HepG2 (cell line): ENCODE results near the gene DPY19L1. TPM values are rescaled to one million over a fixed set of nuclear protein-coding genes. Genes with fewer than 3 reads are reported as not detected.

Experiments used
- CCDC6 ChIP-seq: sonication (generic); formaldehyde crosslinking; IDR thresholded peaks from 2 replicates; pipeline ENCODE4 v1.8.1; 2022; ENCODE audit warnings: mild to moderate bottlenecking, missing genetic modification reagents, moderate library complexity
- CREB3 ChIP-seq: sonication (generic); formaldehyde crosslinking; IDR thresholded peaks from 2 replicates; pipeline ENCODE4 v1.5.0; 2020; ENCODE audit warnings: missing genetic modification reagents
- HCFC1 ChIP-seq: fragments of 150-350 bp; IDR thresholded peaks from 2 replicates; pipeline ENCODE4 v1.6.1; 2014; ENCODE audit warnings: low read depth, low read length
- ISL2 ChIP-seq: sonication (generic); formaldehyde crosslinking; IDR thresholded peaks from 2 replicates; pipeline ENCODE4 v1.5.0; 2020; ENCODE audit warnings: missing genetic modification reagents
- ISX ChIP-seq: sonication (generic); formaldehyde crosslinking; conservative IDR thresholded peaks from 2 replicates; pipeline ENCODE4 v1.5.0; 2020; ENCODE audit warnings: missing genetic modification reagents
- KLF11 ChIP-seq: IDR thresholded peaks from 2 replicates; pipeline ENCODE4 v1.6.1; 2016; ENCODE audit warnings: missing compliant biosample characterization
- NAIF1 ChIP-seq: sonication (generic); formaldehyde crosslinking; IDR thresholded peaks from 2 replicates; pipeline ENCODE4 v1.5.0; 2020; ENCODE audit warnings: mild to moderate bottlenecking, missing genetic modification reagents, borderline replicate concordance
- PTBP1 ChIP-seq: fragments of 200-400 bp; formaldehyde crosslinking; IDR thresholded peaks from 2 replicates; pipeline ENCODE4 v1.6.1; 2018; ENCODE audit warnings: low read length, low read depth; ENCODE audit not compliant: poor library complexity, severe bottlenecking
- RXRB ChIP-seq: IDR thresholded peaks from 2 replicates; pipeline ENCODE4 v1.6.1; 2016; ENCODE audit warnings: borderline replicate concordance, missing genetic modification reagents, missing compliant biosample characterization
- SAP130 ChIP-seq: IDR thresholded peaks from 2 replicates; pipeline ENCODE4 v1.6.1; 2016; ENCODE audit warnings: low read depth
- SNAPC2 ChIP-seq: sonication (generic); formaldehyde crosslinking; IDR thresholded peaks from 2 replicates; pipeline ENCODE4 v1.8.1; 2022; ENCODE audit warnings: mild to moderate bottlenecking, missing genetic modification reagents
- SSRP1 ChIP-seq: IDR thresholded peaks from 2 replicates; pipeline ENCODE4 v1.6.1; 2016; ENCODE audit warnings: control low read depth
- THAP11 ChIP-seq: IDR thresholded peaks from 2 replicates; pipeline ENCODE4 v1.6.1; 2016; ENCODE audit warnings: missing biosample characterization, missing genetic modification reagents
- ZMYM4 ChIP-seq: sonication (generic); formaldehyde crosslinking; IDR thresholded peaks from 2 replicates; pipeline ENCODE4 v1.8.1; 2023; ENCODE audit warnings: mild to moderate bottlenecking, missing genetic modification reagents
- ZNF143 ChIP-seq: sonication (generic); formaldehyde crosslinking; IDR thresholded peaks from 2 replicates; pipeline ENCODE4 v1.4.0; 2020; ENCODE audit warnings: missing genetic modification reagents
- ZNF256 ChIP-seq: sonication (generic); formaldehyde crosslinking; conservative IDR thresholded peaks from 2 replicates; pipeline ENCODE4 v1.4.0; 2020; ENCODE audit warnings: missing genetic modification reagents
- ZNF317 ChIP-seq: sonication (generic); formaldehyde crosslinking; IDR thresholded peaks from 2 replicates; pipeline ENCODE4 v1.5.0; 2020; ENCODE audit warnings: mild to moderate bottlenecking, missing genetic modification reagents
- ZNF382 ChIP-seq: sonication (generic); formaldehyde crosslinking; IDR thresholded peaks from 2 replicates; pipeline ENCODE4 v1.5.0; 2020; ENCODE audit warnings: missing genetic modification reagents, mild to moderate bottlenecking, borderline replicate concordance
- ZNF547 ChIP-seq: sonication (generic); formaldehyde crosslinking; IDR thresholded peaks from 2 replicates; pipeline ENCODE4 v1.5.1; 2020; ENCODE audit warnings: mild to moderate bottlenecking, missing genetic modification reagents
- ZNF557 ChIP-seq: sonication (generic); formaldehyde crosslinking; IDR thresholded peaks from 2 replicates; pipeline ENCODE4 v1.4.0; 2020; ENCODE audit warnings: missing genetic modification reagents
- ZNF761 ChIP-seq: sonication (generic); formaldehyde crosslinking; conservative IDR thresholded peaks from 2 replicates; pipeline ENCODE4 v1.4.0; 2020; ENCODE audit warnings: mild to moderate bottlenecking, missing genetic modification reagents
- ZNF782 ChIP-seq: sonication (generic); formaldehyde crosslinking; IDR thresholded peaks from 2 replicates; pipeline ENCODE4 v1.4.0; 2020; ENCODE audit warnings: missing genetic modification reagents, mild to moderate bottlenecking, borderline replicate concordance
- polyA plus RNA-seq, 8 experiments: library from polyadenylated mRNA; depleted of rRNA in 3 of 8; stranded (reverse) in 7 of 8; unstranded in 1 of 8; fragments of >200 nt; fragmentation: Illumina TruSeq in 4 of 8; extraction: Trizol in 4 of 8; gene quantifications; 2 replicates each; pipeline versions ENCODE4 v1.2.1 to v1.2.3, GENCODE V29; 2011 to 2016; ENCODE audit warnings: low read depth in 4 of 8, missing spikeins in 1 of 8, mixed read lengths in 1 of 8; ENCODE audit not compliant: insufficient read depth in 1 of 8
- total RNA-seq, 5 experiments: library from RNA; depleted of rRNA; stranded (reverse); fragments of >200 nt; fragmentation: Illumina TruSeq; extraction: Trizol; gene quantifications; 2 replicates each; pipeline ENCODE4 v1.2.3, GENCODE V29; 2016; ENCODE audit warnings: low read depth in 1 of 5
- TF ChIP-seq, protein P1 (sequence below): sonication (generic); formaldehyde crosslinking; IDR thresholded peaks from 2 replicates; pipeline ENCODE4 v1.8.1; 2023; ENCODE audit warnings: missing genetic modification reagents, inconsistent platforms, borderline replicate concordance
- TF ChIP-seq, protein P2 (sequence below): sonication (generic); formaldehyde crosslinking; IDR thresholded peaks from 2 replicates; pipeline ENCODE4; 2020; ENCODE audit warnings: missing genetic modification reagents, mild to moderate bottlenecking, borderline replicate concordance
- TF ChIP-seq, protein P3 (sequence below): sonication (generic); formaldehyde crosslinking; IDR thresholded peaks from 2 replicates; pipeline ENCODE4 v1.5.0; 2020; ENCODE audit warnings: mild to moderate bottlenecking, missing genetic modification reagents
- TF ChIP-seq, protein P4 (sequence below): sonication (generic); formaldehyde crosslinking; IDR thresholded peaks from 2 replicates; pipeline ENCODE4 v1.5.0; 2020; ENCODE audit warnings: mild to moderate bottlenecking, low read depth, missing genetic modification reagents, borderline replicate concordance

The DPY19L1 gene
- total and polyA plus RNA-seq, 2 of the 13 experiments (the other 11 are each of a cell fraction or from before 2014, with no cell fraction given): 18.9 to 32.6 TPM

- TF ChIP-seq SAP130 (CRISPR knock-in tag): peak; percentile 66
- TF ChIP-seq ZNF782 (CRISPR knock-in tag): no peak
- no peak for TF ChIP-seq ZNF317 (CRISPR knock-in tag)
- no peak for TF ChIP-seq ISX
- no peak for TF ChIP-seq PTBP1
- no peak for TF ChIP-seq ZNF557
- no peak for TF ChIP-seq ZNF547 (CRISPR knock-in tag)
- no peak for TF ChIP-seq ZNF382 (CRISPR knock-in tag)
- no peak for TF ChIP-seq CREB3 (CRISPR knock-in tag)
- TF ChIP-seq, protein P1, sequence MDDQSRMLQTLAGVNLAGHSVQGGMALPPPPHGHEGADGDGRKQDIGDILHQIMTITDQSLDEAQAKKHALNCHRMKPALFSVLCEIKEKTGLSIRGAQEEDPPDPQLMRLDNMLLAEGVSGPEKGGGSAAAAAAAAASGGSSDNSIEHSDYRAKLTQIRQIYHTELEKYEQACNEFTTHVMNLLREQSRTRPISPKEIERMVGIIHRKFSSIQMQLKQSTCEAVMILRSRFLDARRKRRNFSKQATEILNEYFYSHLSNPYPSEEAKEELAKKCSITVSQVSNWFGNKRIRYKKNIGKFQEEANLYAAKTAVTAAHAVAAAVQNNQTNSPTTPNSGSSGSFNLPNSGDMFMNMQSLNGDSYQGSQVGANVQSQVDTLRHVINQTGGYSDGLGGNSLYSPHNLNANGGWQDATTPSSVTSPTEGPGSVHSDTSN (CRISPR knock-in tag): no peak
- TF ChIP-seq ZNF143 (CRISPR knock-in tag): no peak
- peak; percentile 78 for TF ChIP-seq RXRB (CRISPR knock-in tag)
- no peak for TF ChIP-seq CCDC6
- no peak for TF ChIP-seq SSRP1 (CRISPR knock-in tag)
- no peak for TF ChIP-seq ZNF256
- TF ChIP-seq NAIF1: no peak
- TF ChIP-seq HCFC1: no peak
- TF ChIP-seq ZMYM4: peak; percentile 81
- TF ChIP-seq SNAPC2: no peak
- TF ChIP-seq, protein P2, sequence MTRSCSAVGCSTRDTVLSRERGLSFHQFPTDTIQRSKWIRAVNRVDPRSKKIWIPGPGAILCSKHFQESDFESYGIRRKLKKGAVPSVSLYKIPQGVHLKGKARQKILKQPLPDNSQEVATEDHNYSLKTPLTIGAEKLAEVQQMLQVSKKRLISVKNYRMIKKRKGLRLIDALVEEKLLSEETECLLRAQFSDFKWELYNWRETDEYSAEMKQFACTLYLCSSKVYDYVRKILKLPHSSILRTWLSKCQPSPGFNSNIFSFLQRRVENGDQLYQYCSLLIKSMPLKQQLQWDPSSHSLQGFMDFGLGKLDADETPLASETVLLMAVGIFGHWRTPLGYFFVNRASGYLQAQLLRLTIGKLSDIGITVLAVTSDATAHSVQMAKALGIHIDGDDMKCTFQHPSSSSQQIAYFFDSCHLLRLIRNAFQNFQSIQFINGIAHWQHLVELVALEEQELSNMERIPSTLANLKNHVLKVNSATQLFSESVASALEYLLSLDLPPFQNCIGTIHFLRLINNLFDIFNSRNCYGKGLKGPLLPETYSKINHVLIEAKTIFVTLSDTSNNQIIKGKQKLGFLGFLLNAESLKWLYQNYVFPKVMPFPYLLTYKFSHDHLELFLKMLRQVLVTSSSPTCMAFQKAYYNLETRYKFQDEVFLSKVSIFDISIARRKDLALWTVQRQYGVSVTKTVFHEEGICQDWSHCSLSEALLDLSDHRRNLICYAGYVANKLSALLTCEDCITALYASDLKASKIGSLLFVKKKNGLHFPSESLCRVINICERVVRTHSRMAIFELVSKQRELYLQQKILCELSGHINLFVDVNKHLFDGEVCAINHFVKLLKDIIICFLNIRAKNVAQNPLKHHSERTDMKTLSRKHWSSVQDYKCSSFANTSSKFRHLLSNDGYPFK: no peak
- no peak for TF ChIP-seq KLF11 (CRISPR knock-in tag)
- TF ChIP-seq ISL2 (CRISPR knock-in tag): 0 out of 2 replicates have a peak, but pooled peaks have one; percentile 36
- no peak for TF ChIP-seq ZNF761 (CRISPR knock-in tag)
- TF ChIP-seq THAP11: peak; percentile 63; the same call in 1 of the 2 replicates
- TF ChIP-seq, protein P3, sequence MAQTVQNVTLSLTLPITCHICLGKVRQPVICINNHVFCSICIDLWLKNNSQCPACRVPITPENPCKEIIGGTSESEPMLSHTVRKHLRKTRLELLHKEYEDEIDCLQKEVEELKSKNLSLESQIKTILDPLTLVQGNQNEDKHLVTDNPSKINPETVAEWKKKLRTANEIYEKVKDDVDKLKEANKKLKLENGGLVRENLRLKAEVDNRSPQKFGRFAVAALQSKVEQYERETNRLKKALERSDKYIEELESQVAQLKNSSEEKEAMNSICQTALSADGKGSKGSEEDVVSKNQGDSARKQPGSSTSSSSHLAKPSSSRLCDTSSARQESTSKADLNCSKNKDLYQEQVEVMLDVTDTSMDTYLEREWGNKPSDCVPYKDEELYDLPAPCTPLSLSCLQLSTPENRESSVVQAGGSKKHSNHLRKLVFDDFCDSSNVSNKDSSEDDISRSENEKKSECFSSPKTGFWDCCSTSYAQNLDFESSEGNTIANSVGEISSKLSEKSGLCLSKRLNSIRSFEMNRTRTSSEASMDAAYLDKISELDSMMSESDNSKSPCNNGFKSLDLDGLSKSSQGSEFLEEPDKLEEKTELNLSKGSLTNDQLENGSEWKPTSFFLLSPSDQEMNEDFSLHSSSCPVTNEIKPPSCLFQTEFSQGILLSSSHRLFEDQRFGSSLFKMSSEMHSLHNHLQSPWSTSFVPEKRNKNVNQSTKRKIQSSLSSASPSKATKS (CRISPR knock-in tag): no peak
- TF ChIP-seq, protein P4, sequence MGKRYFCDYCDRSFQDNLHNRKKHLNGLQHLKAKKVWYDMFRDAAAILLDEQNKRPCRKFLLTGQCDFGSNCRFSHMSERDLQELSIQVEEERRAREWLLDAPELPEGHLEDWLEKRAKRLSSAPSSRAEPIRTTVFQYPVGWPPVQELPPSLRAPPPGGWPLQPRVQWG: no peak
Observed at GRCh38 chr7:34939175-34939574, 98.1 kb downstream of the DPY19L1 start (continued).
